Measurements from ENCODE around the gene ULBP2. TPM values are rescaled to one million over a fixed set of nuclear protein-coding genes. Genes with fewer than 3 reads are reported as not detected.
"Not testable (repeated sequence)": the region's sequence is repeated elsewhere in the genome, so short reads cannot be mapped to it uniquely, and the experiment has no call there.

ULBP2 gene
- total RNA-seq, 1 donor from 2014 or later, result 9.9 TPM

- peaks cover 12% of the 10 kb centered on the region for H3K27me3 Mint-ChIP-seq (ENCODE audit: unreplicated experiment)
- not testable (repeated sequence) for H3K9me3 Mint-ChIP-seq (ENCODE audit: unreplicated experiment); DNase-seq (ENCODE audit: low spot score); H3K36me3 Mint-ChIP-seq (ENCODE audit: low read depth, unreplicated experiment)
- H3K27ac Mint-ChIP-seq (ENCODE audit: unreplicated experiment), result peak overlapping the region; percentile 76
- peak overlapping the region; percentile 77 for H3K4me3 Mint-ChIP-seq (ENCODE audit: unreplicated experiment)
- H3K4me1 Mint-ChIP-seq (ENCODE audit: unreplicated experiment), result peaks cover 32% of the 10 kb centered on the region
Observed at GRCh38 chr6:149954984-149955653, 13.3 kb downstream of the ULBP2 start.

GRCh38 chr6:149955654-149956317 is 14.0 kb downstream of the ULBP2 start:
- not testable (repeated sequence) for H3K27ac Mint-ChIP-seq (ENCODE audit: unreplicated experiment); H3K4me3 Mint-ChIP-seq (ENCODE audit: unreplicated experiment); DNase-seq (ENCODE audit: low spot score); H3K27me3 Mint-ChIP-seq (ENCODE audit: unreplicated experiment); H3K9me3 Mint-ChIP-seq (ENCODE audit: unreplicated experiment); H3K36me3 Mint-ChIP-seq (ENCODE audit: low read depth, unreplicated experiment)
- H3K4me1 Mint-ChIP-seq (ENCODE audit: unreplicated experiment), result peaks cover 32% of the 10 kb centered on the region

GRCh38 chr6:149958124-149958523 is 16.3 kb downstream of the ULBP2 start:
- not testable (repeated sequence) for H3K27me3 Mint-ChIP-seq (ENCODE audit: unreplicated experiment); DNase-seq (ENCODE audit: low spot score); H3K4me3 Mint-ChIP-seq (ENCODE audit: unreplicated experiment); H3K36me3 Mint-ChIP-seq (ENCODE audit: low read depth, unreplicated experiment); H3K9me3 Mint-ChIP-seq (ENCODE audit: unreplicated experiment)
- Mint-ChIP-seq H3K4me1 (ENCODE audit: unreplicated experiment) (peaks cover 35% of the 10 kb centered on the region), H3K27ac (ENCODE audit: unreplicated experiment) (peak overlapping the region; percentile 92)

GRCh38 chr6:149959806-149960205 is 18.0 kb downstream of the ULBP2 start:
- Mint-ChIP-seq H3K27me3 (ENCODE audit: unreplicated experiment) (peaks cover 14% of the 10 kb centered on the region), H3K4me1 (ENCODE audit: unreplicated experiment) (peaks cover 47% of the 10 kb centered on the region)
- H3K4me3 Mint-ChIP-seq (ENCODE audit: unreplicated experiment); DNase-seq (ENCODE audit: low spot score); H3K27ac Mint-ChIP-seq (ENCODE audit: unreplicated experiment); H3K9me3 Mint-ChIP-seq (ENCODE audit: unreplicated experiment); H3K36me3 Mint-ChIP-seq (ENCODE audit: low read depth, unreplicated experiment): not testable (repeated sequence)

- no peak for DNase-seq (ENCODE audit: low spot score)
- no peak for TF ChIP-seq CTCF (IDR thresholded peaks at IDR 0.05; ENCODE audit: unreplicated experiment)
Observed at GRCh38 chr6:149960488-149960887, 18.7 kb downstream of the ULBP2 start.

GRCh38 chr6:149961728-149962425 is 20.1 kb downstream of the ULBP2 start:
- DNase-seq (ENCODE audit: low spot score), result peak; percentile 68
- no peaks in the 10 kb centered on the region for H3K36me3 Mint-ChIP-seq (ENCODE audit: low read depth, unreplicated experiment)
- H3K9me3 Mint-ChIP-seq (ENCODE audit: unreplicated experiment), result no peaks in the 10 kb centered on the region
- no peak overlapping the region for H3K27ac Mint-ChIP-seq (ENCODE audit: unreplicated experiment)
- peaks cover 41% of the 10 kb centered on the region for H3K4me1 Mint-ChIP-seq (ENCODE audit: unreplicated experiment)
- peaks cover 25% of the 10 kb centered on the region for H3K27me3 Mint-ChIP-seq (ENCODE audit: unreplicated experiment)
- H3K4me3 Mint-ChIP-seq (ENCODE audit: unreplicated experiment), result peak overlapping the region; percentile 4
- TF ChIP-seq CTCF (IDR thresholded peaks at IDR 0.05; ENCODE audit: unreplicated experiment), result no peak

More at GRCh38 chr6:149960488-149960887, 18.7 kb downstream of the ULBP2 start:
- Mint-ChIP-seq H3K27me3 (ENCODE audit: unreplicated experiment) (peaks cover 16% of the 10 kb centered on the region), H3K4me3 (ENCODE audit: unreplicated experiment) (no peak overlapping the region), H3K9me3 (ENCODE audit: unreplicated experiment) (no peaks in the 10 kb centered on the region), H3K4me1 (ENCODE audit: unreplicated experiment) (peaks cover 46% of the 10 kb centered on the region), H3K36me3 (ENCODE audit: low read depth, unreplicated experiment) (no peaks in the 10 kb centered on the region), H3K27ac (ENCODE audit: unreplicated experiment) (no peak overlapping the region)

Measured in endothelial cell (in vitro differentiated cells).